ENCODE data around the gene BMP3. TPM values are rescaled to one million over a fixed set of nuclear protein-coding genes. Genes with fewer than 3 reads are reported as not detected.

Gene BMP3
- total and polyA plus RNA-seq, 4 donors, result 0.47 TPM; not detected in 3

DNA sequence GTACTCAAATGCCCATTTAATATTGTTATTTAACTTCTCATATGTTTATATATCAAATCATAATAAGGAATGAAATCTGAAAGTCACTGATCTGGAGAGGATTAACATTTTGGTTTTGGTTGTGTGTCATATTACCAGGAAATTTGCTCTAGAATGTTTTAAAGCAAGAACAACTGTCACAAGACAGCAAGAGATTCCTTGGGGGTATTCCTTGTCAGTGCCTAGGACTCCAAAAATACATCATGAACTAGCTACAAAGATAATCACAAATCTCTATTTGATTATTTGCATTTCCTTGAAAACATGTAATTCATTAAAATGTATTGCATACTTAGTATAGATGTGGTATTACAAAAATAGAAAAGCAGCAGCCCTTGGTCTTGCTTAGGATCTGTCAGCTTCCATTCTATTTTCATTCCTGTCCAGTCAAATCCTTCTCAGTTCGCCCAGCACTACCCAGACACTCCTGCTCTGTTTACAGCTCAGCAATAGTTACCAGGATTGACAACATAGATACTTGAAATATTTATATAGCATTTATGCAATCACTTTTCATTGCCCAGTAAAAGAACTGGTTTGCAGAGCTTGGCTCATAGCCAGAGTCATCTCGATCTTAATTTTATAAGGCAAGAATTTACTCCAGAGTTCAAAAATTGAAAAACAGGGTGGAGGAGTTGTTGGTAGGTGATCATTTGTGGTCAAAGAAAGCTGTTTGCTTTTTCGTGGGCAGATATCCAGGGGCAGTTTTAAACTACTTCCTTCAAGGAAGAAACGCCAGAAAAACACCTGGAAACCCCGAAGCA, 9.2 kb upstream of the BMP3 start (continued):
- TF ChIP-seq REST (IDR thresholded peaks at IDR 0.05), result no peak

- no peaks in the 10 kb centered on the region for H3K36me3 ChIP-seq (ENCODE audit: control insufficient read depth in 4 of 4, insufficient read depth in 3 of 4, low read depth in 1 of 4, low read length in 3 of 4)
- H3K27me3 ChIP-seq (ENCODE audit: control insufficient read depth in 4 of 4, insufficient read depth in 4 of 4, low read length in 3 of 4), result peaks cover 0 to 21% (median 5%) of the 10 kb centered on the region in 4 donors
- no peak overlapping the region for H3K4me3 ChIP-seq (ENCODE audit: low read depth in 1 of 3, low read length in 3 of 3)
- H3K4me1 ChIP-seq (ENCODE audit: control insufficient read depth in 4 of 4, insufficient read depth in 4 of 4, low read length in 3 of 4), result no peaks in the 10 kb centered on the region
- H3K9me3 ChIP-seq (ENCODE audit: control insufficient read depth in 4 of 4, low read length in 3 of 4), result no peaks in the 10 kb centered on the region
- no peak overlapping the region for H3K27ac ChIP-seq (ENCODE audit: low read depth in 1 of 2, low read length in 2 of 2)
- WGBS, result 71% methylated on average over 1 of the region's 1 CpG
- no peak overlapping the region for H3K9ac ChIP-seq (ENCODE audit: low read depth in 1 of 2, low read length in 2 of 2)
- DNase-seq (ENCODE audit: low spot score), result no peak
- TF ChIP-seq, protein P1, sequence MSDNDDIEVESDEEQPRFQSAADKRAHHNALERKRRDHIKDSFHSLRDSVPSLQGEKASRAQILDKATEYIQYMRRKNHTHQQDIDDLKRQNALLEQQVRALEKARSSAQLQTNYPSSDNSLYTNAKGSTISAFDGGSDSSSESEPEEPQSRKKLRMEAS (IDR thresholded peaks at IDR 0.05), result no peak
- TF ChIP-seq NR2F2 (IDR thresholded peaks at IDR 0.05), result no peak
- no peak for TF ChIP-seq ZBTB33 (IDR thresholded peaks at IDR 0.05)
- TF ChIP-seq JUND (IDR thresholded peaks at IDR 0.05), result no peak
- TF ChIP-seq ATF3 (IDR thresholded peaks at IDR 0.05), result no peak
- TF ChIP-seq FOXA2 (IDR thresholded peaks at IDR 0.05), result no peak
- no peak for TF ChIP-seq CTCF (IDR thresholded peaks at IDR 0.05; ENCODE audit: low read depth, low read length, missing input control)
- no peak for TF ChIP-seq TAF1 (conservative IDR thresholded peaks at IDR 0.05)
- no peak for TF ChIP-seq FOXA1 (IDR thresholded peaks at IDR 0.05)
- no peak for TF ChIP-seq SP1 (IDR thresholded peaks at IDR 0.05)
- TF ChIP-seq EGR1 (IDR thresholded peaks at IDR 0.05; ENCODE audit: low read depth in 2 of 2), result no peak
- no peak for TF ChIP-seq REST (IDR thresholded peaks at IDR 0.05)
- no peak for TF ChIP-seq YY1 (IDR thresholded peaks at IDR 0.05)
Measured at GRCh38 chr4:81021981-81022380, 8.5 kb upstream of the BMP3 start.
